COLO829 (cell line): ENCODE results near the gene NDUFAB1.
"Not testable (repeated sequence)": the region's sequence is repeated elsewhere in the genome, so short reads cannot be mapped to it uniquely, and the experiment has no call there.

Source experiments
- DNase-seq: peaks from one replicate; pipeline ENCODE4 v3.0.0; 2012; ENCODE audit warnings: low spot score

The NDUFAB1 gene

GRCh38 chr16:23554536-23554935, 41.6 kb downstream of the NDUFAB1 start:
- no peak for DNase-seq

- DNase-seq: no peak
These were observed 44.0 kb downstream of the NDUFAB1 start for GRCh38 chr16:23552161-23552560.

- DNase-seq: no peak
These were observed 46.2 kb downstream of the NDUFAB1 start for GRCh38 chr16:23549938-23550337.

- DNase-seq: no peak
These were observed 51.7 kb downstream of the NDUFAB1 start for GRCh38 chr16:23544436-23544835.

GRCh38 chr16:23540817-23541178, 55.3 kb downstream of the NDUFAB1 start:
- DNase-seq: not testable (repeated sequence)

- no peak for DNase-seq
These were observed 55.9 kb downstream of the NDUFAB1 start for GRCh38 chr16:23539984-23540816.

- DNase-seq: no peak
These were observed 57.2 kb downstream of the NDUFAB1 start for GRCh38 chr16:23538919-23539278.

- no peak for DNase-seq
These were observed 58.7 kb downstream of the NDUFAB1 start for GRCh38 chr16:23537390-23537789.

- no peak for DNase-seq
These were observed 60.2 kb downstream of the NDUFAB1 start for GRCh38 chr16:23535901-23536300.

GRCh38 chr16:23534868-23535860, 61.0 kb downstream of the NDUFAB1 start:
- no peak for DNase-seq

GRCh38 chr16:23532448-23532847, 63.7 kb downstream of the NDUFAB1 start:
- no peak for DNase-seq
